ENCODE measurements around the gene SAFB.

GRCh38 chr19:5615756-5616327 is 7.0 kb upstream of the SAFB start:
- TF ChIP-seq POLR2A (IDR thresholded peaks at IDR 0.05; ENCODE audit: low read depth, low read length) = no peak
- TF ChIP-seq POLR2AphosphoS5 (IDR thresholded peaks at IDR 0.05; ENCODE audit: low read depth, low read length) = no peak

Measured in GM12891 (cell line).